Iris pigment epithelial cell (primary cell): ENCODE data around the gene NKX2-3.

ENCODE experiments used
- DNase-seq: peaks from one replicate; pipeline ENCODE4 v3.0.0-alpha.2; 2011; ENCODE audit warnings: low read depth

The NKX2-3 gene

GRCh38 chr10:99539120-99539519 is 6.4 kb downstream of the NKX2-3 start:
- no peak for DNase-seq

GRCh38 chr10:99539820-99540219 is 7.1 kb downstream of the NKX2-3 start:
- no peak for DNase-seq

GRCh38 chr10:99540306-99540656 is 7.5 kb downstream of the NKX2-3 start:
- no peak for DNase-seq

- DNase-seq = no peak
These were observed 8.2 kb downstream of the NKX2-3 start for GRCh38 chr10:99540657-99541531.

- no peak for DNase-seq
These were observed 11.6 kb downstream of the NKX2-3 start for GRCh38 chr10:99544322-99544721.

- no peak for DNase-seq
These were observed 15.3 kb downstream of the NKX2-3 start for GRCh38 chr10:99548041-99548530.

GRCh38 chr10:99551158-99551557 is 18.4 kb downstream of the NKX2-3 start:
- peak; percentile 78 for DNase-seq

- DNase-seq = no peak
These were observed 18.9 kb downstream of the NKX2-3 start for GRCh38 chr10:99551616-99552015.

- no peak for DNase-seq
These were observed 22.6 kb downstream of the NKX2-3 start for GRCh38 chr10:99555371-99555770.

- DNase-seq = peak; percentile 28
These were observed 23.2 kb downstream of the NKX2-3 start for GRCh38 chr10:99555825-99556523.

GRCh38 chr10:99557044-99557443 is 24.3 kb downstream of the NKX2-3 start:
- no peak for DNase-seq

- no peak for DNase-seq
These were observed 26.0 kb downstream of the NKX2-3 start for GRCh38 chr10:99558708-99559107.

GRCh38 chr10:99560277-99561126 is 27.8 kb downstream of the NKX2-3 start:
- DNase-seq = peak; percentile 34

- no peak for DNase-seq
These were observed 29.9 kb downstream of the NKX2-3 start for GRCh38 chr10:99562631-99563030.

- DNase-seq = no peak
These were observed 31.6 kb downstream of the NKX2-3 start for GRCh38 chr10:99564361-99564760.

- no peak for DNase-seq
These were observed 32.4 kb downstream of the NKX2-3 start for GRCh38 chr10:99565166-99565565.

GRCh38 chr10:99569253-99569939 is 36.7 kb downstream of the NKX2-3 start:
- no peak for DNase-seq

GRCh38 chr10:99569961-99570360 is 37.2 kb downstream of the NKX2-3 start:
- DNase-seq = no peak

GRCh38 chr10:99571816-99572215 is 39.1 kb downstream of the NKX2-3 start:
- DNase-seq = no peak

GRCh38 chr10:99573790-99574189 is 41.0 kb downstream of the NKX2-3 start:
- DNase-seq = no peak

- no peak for DNase-seq
These were observed 47.2 kb downstream of the NKX2-3 start for GRCh38 chr10:99579971-99580370.
